Liver (tissue), 3 donors: Measurements from ENCODE around the gene PPP6R3.

Source experiments
- EGR1 ChIP-seq, 2 donors: IDR thresholded peaks; 2 replicates each; pipeline ENCODE4 v1.6.1; 2016 to 2018; ENCODE audit warnings: antibody characterized with exemption in 2 of 2, low read depth in 2 of 2
- HNF4G ChIP-seq: IDR thresholded peaks from 2 replicates; pipeline ENCODE4 v1.6.1; 2016; ENCODE audit warnings: antibody characterized with exemption
- RAD21 ChIP-seq, 2 donors: IDR thresholded peaks; 2 replicates each; pipeline ENCODE4 v1.6.1; 2016; ENCODE audit warnings: antibody characterized with exemption in 2 of 2, mild to moderate bottlenecking in 2 of 2
- RXRA ChIP-seq, 2 donors: IDR thresholded peaks; 2 replicates each; pipeline ENCODE4 v1.6.1; 2017 to 2018; ENCODE audit warnings: antibody characterized with exemption in 2 of 2, mild to moderate bottlenecking in 1 of 2
- SP1 ChIP-seq: IDR thresholded peaks from 2 replicates; pipeline ENCODE4 v1.6.1; 2018; ENCODE audit warnings: antibody characterized with exemption, mild to moderate bottlenecking
- TAF1 ChIP-seq: conservative IDR thresholded peaks from 2 replicates; pipeline ENCODE4 v1.6.1; 2016; ENCODE audit warnings: antibody characterized with exemption, mild to moderate bottlenecking
- TF ChIP-seq, protein P1 (sequence below): fragments of 150-350 bp; IDR thresholded peaks from 2 replicates; pipeline ENCODE4 v1.5.1; 2017; ENCODE audit warnings: improper control_type of control experiment, low read depth, low read length; ENCODE audit not compliant: missing input control
- TF ChIP-seq, protein P2 (sequence below): IDR thresholded peaks from 2 replicates; pipeline ENCODE4 v1.6.1; 2016; ENCODE audit warnings: antibody characterized with exemption
- TF ChIP-seq, protein P3 (sequence below): IDR thresholded peaks from 2 replicates; pipeline ENCODE4 v1.6.1; 2016; ENCODE audit warnings: antibody characterized with exemption
- donor health status: healthy.
- donor health status: healthy.

DNA sequence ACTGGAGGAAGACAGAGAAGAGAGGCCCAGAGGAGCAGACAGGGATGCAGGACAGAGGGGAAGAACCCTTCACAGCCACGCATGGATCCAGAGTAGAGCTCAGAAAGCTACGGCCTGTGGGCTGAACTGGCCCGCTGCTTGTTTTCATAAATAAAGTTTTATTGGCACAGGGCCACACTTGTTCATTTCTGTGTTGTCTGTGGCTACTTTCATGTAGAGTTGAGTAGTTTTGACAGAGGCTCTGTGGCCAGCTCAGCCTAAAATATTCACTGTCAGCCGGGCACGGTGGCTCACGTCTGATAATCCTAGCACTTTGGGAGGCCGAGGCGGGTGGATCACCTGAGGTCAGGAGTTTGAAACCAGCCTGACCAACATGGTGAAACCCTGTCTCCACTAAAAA lies 197.5 kb downstream of the PPP6R3 start:
- TF ChIP-seq, protein P1, sequence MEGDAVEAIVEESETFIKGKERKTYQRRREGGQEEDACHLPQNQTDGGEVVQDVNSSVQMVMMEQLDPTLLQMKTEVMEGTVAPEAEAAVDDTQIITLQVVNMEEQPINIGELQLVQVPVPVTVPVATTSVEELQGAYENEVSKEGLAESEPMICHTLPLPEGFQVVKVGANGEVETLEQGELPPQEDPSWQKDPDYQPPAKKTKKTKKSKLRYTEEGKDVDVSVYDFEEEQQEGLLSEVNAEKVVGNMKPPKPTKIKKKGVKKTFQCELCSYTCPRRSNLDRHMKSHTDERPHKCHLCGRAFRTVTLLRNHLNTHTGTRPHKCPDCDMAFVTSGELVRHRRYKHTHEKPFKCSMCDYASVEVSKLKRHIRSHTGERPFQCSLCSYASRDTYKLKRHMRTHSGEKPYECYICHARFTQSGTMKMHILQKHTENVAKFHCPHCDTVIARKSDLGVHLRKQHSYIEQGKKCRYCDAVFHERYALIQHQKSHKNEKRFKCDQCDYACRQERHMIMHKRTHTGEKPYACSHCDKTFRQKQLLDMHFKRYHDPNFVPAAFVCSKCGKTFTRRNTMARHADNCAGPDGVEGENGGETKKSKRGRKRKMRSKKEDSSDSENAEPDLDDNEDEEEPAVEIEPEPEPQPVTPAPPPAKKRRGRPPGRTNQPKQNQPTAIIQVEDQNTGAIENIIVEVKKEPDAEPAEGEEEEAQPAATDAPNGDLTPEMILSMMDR, result no peak
- TF ChIP-seq RXRA (IDR thresholded peaks at IDR 0.05), result no peak
- TF ChIP-seq EGR1 (IDR thresholded peaks at IDR 0.05; ENCODE audit: low read depth in 2 of 2), result no peak
- TF ChIP-seq SP1, result no peak
- TF ChIP-seq RAD21 (IDR thresholded peaks at IDR 0.05), result no peak
- TF ChIP-seq, protein P2, sequence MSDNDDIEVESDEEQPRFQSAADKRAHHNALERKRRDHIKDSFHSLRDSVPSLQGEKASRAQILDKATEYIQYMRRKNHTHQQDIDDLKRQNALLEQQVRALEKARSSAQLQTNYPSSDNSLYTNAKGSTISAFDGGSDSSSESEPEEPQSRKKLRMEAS, result no peak
- TF ChIP-seq TAF1, result no peak
- TF ChIP-seq, protein P3, sequence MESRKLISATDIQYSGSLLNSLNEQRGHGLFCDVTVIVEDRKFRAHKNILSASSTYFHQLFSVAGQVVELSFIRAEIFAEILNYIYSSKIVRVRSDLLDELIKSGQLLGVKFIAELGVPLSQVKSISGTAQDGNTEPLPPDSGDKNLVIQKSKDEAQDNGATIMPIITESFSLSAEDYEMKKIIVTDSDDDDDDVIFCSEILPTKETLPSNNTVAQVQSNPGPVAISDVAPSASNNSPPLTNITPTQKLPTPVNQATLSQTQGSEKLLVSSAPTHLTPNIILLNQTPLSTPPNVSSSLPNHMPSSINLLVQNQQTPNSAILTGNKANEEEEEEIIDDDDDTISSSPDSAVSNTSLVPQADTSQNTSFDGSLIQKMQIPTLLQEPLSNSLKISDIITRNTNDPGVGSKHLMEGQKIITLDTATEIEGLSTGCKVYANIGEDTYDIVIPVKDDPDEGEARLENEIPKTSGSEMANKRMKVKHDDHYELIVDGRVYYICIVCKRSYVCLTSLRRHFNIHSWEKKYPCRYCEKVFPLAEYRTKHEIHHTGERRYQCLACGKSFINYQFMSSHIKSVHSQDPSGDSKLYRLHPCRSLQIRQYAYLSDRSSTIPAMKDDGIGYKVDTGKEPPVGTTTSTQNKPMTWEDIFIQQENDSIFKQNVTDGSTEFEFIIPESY, result no peak
- no peak for TF ChIP-seq HNF4G
